ENCODE measurements around the gene S100PBP. TPM values are rescaled to one million over a fixed set of nuclear protein-coding genes. Genes with fewer than 3 reads are reported as not detected.

The S100PBP gene
- total and polyA plus RNA-seq, 2 donors (not counting 1 experiment from before 2014, with no cell fraction given), result 36.3 to 41.8 TPM

DNA sequence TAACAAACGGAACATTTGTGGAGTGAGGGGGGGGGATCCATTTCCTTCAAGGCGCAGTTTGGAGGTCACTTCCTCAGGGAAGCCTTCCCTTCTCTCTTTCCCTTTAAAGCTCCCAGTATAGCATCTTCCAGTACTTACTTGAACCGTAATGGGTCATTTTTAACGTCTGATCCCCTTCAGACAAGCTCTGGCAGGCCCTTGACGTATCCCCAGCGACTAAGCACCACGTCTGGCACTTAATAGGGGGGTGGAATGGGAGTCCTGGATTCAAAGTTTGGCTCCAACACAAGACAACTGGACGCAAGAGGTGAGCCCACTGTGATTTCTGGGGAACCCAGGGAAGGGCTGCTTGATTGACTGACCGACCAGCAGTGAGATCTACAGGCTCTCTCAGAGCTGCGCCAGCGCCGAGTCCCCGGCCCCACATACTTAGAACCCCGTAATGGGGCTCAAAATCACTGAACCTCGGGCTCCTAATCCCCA, 736 bp upstream of the S100PBP start:
- Histone ChIP-seq H3K4me1 (ENCODE audit: control insufficient read depth, extremely low read depth, insufficient read depth, low read length) (peaks cover 5% of the 10 kb centered on the region), H3K4me3 (replicated peaks in 1 of 4; ENCODE audit: control extremely low read depth in 1 of 4, insufficient read depth in 1 of 4, low read depth in 3 of 4, low read length in 4 of 4) (peak overlapping the region; percentile 65 to 100 (median 90)), H3K36me3 (ENCODE audit: control insufficient read depth, insufficient read depth, low read length) (no peaks in the 10 kb centered on the region), H3K9ac (ENCODE audit: insufficient read depth, low read length) (peak overlapping the region; percentile 78), H3K4me2 (ENCODE audit: extremely low read depth, insufficient read depth, low read length) (peak overlapping the region; percentile 89), H3K27ac (ENCODE audit: insufficient read depth, low read length) (peak overlapping the region; percentile 90), H4K20me1 (ENCODE audit: control insufficient read depth, extremely low read depth, insufficient read depth, low read length) (no peaks in the 10 kb centered on the region), H3K9me3 (ENCODE audit: control insufficient read depth, insufficient read depth, low read depth, low read length) (no peaks in the 10 kb centered on the region), H3K79me2 (ENCODE audit: control insufficient read depth, insufficient read depth, low read length) (peaks cover 84% of the 10 kb centered on the region), H3K27me3 (ENCODE audit: control insufficient read depth, insufficient read depth, low read length) (no peaks in the 10 kb centered on the region), H2AFZ (ENCODE audit: low read length) (no peak overlapping the region)
- DNase-seq (ENCODE audit: low read depth in 2 of 2), result peak; percentile 44
- TF ChIP-seq, protein P1, sequence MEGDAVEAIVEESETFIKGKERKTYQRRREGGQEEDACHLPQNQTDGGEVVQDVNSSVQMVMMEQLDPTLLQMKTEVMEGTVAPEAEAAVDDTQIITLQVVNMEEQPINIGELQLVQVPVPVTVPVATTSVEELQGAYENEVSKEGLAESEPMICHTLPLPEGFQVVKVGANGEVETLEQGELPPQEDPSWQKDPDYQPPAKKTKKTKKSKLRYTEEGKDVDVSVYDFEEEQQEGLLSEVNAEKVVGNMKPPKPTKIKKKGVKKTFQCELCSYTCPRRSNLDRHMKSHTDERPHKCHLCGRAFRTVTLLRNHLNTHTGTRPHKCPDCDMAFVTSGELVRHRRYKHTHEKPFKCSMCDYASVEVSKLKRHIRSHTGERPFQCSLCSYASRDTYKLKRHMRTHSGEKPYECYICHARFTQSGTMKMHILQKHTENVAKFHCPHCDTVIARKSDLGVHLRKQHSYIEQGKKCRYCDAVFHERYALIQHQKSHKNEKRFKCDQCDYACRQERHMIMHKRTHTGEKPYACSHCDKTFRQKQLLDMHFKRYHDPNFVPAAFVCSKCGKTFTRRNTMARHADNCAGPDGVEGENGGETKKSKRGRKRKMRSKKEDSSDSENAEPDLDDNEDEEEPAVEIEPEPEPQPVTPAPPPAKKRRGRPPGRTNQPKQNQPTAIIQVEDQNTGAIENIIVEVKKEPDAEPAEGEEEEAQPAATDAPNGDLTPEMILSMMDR (conservative IDR thresholded peaks at IDR 0.05 in 1 of 2, IDR thresholded peaks at IDR 0.05 in 1 of 2; ENCODE audit: low read depth in 1 of 2, low read length in 2 of 2), result no peak
- TF ChIP-seq EZH2 (IDR thresholded peaks at IDR 0.05; ENCODE audit: low read length, missing control alignments), result no peak

DNA sequence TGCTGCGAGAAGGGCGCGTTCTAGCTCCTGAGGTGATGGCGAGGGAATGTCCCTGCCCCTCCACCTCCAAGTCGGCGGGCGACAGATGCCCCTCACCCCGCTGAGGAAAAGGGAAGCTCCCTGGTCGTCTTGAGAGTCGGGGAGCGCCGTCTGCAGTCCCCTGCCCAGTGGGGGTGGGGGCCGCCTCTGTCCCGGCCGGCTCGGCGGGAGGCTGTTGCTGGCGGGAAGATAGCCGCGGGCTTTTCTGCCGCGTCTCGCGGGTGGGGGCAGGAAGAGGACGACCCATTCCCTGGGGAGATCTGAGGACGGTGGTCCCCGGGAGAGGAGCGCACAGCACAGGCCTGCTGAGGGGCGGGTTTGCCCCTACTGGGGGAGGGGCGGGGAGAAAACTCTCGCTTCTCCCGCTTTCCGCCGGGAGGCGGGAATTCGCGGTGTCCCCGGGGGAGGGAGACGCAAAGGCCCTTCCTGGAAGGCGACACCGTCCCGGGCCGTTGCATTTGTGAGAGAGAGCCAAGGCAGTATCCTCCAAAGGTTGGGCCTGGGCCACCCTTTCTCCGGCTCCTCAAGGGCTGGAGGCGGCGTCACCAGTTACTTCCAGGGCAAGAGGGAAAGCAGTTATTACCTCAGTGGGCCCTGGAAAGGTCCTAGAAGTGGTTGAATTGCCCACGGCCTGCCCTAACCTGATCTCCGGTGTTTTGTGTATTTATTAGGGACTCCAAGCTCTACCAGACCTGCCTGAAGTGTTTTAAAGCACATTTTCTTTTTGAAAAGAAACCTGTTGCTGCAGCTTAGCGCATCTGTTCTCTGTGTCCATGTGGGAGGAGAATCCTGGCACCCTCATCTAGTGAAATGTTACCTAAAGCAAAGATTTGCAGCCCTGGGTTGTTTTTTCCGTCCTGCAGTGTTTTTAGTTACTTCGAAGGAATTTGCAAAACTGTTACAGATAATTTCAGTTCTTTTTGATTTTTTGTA, 648 bp downstream of the S100PBP start:
- Histone ChIP-seq H3K9ac (ENCODE audit: insufficient read depth, low read length) (peak overlapping the region; percentile 78), H3K79me2 (ENCODE audit: control insufficient read depth, insufficient read depth, low read length) (peaks cover 72% of the 10 kb centered on the region), H3K4me3 (replicated peaks in 1 of 4; ENCODE audit: control extremely low read depth in 1 of 4, insufficient read depth in 1 of 4, low read depth in 3 of 4, low read length in 4 of 4) (peak overlapping the region; percentile 65 to 98 (median 68)), H3K36me3 (ENCODE audit: control insufficient read depth, insufficient read depth, low read length) (no peaks in the 10 kb centered on the region), H3K27ac (ENCODE audit: insufficient read depth, low read length) (peak overlapping the region; percentile 85), H3K4me2 (ENCODE audit: extremely low read depth, insufficient read depth, low read length) (peak overlapping the region; percentile 98), H2AFZ (ENCODE audit: low read length) (peak overlapping the region; percentile 77), H3K9me3 (ENCODE audit: control insufficient read depth, insufficient read depth, low read depth, low read length) (no peaks in the 10 kb centered on the region), H3K27me3 (ENCODE audit: control insufficient read depth, insufficient read depth, low read length) (no peaks in the 10 kb centered on the region), H3K4me1 (ENCODE audit: control insufficient read depth, extremely low read depth, insufficient read depth, low read length) (peaks cover 5% of the 10 kb centered on the region), H4K20me1 (ENCODE audit: control insufficient read depth, extremely low read depth, insufficient read depth, low read length) (no peaks in the 10 kb centered on the region)
- peak; percentile 40 to 57 for DNase-seq (ENCODE audit: low read depth in 2 of 2)
- TF ChIP-seq EZH2 (IDR thresholded peaks at IDR 0.05; ENCODE audit: low read length, missing control alignments), result no peak
- TF ChIP-seq, protein P1 (conservative IDR thresholded peaks at IDR 0.05 in 1 of 2, IDR thresholded peaks at IDR 0.05 in 1 of 2; ENCODE audit: low read depth in 1 of 2, low read length in 2 of 2), result no peak

DNA sequence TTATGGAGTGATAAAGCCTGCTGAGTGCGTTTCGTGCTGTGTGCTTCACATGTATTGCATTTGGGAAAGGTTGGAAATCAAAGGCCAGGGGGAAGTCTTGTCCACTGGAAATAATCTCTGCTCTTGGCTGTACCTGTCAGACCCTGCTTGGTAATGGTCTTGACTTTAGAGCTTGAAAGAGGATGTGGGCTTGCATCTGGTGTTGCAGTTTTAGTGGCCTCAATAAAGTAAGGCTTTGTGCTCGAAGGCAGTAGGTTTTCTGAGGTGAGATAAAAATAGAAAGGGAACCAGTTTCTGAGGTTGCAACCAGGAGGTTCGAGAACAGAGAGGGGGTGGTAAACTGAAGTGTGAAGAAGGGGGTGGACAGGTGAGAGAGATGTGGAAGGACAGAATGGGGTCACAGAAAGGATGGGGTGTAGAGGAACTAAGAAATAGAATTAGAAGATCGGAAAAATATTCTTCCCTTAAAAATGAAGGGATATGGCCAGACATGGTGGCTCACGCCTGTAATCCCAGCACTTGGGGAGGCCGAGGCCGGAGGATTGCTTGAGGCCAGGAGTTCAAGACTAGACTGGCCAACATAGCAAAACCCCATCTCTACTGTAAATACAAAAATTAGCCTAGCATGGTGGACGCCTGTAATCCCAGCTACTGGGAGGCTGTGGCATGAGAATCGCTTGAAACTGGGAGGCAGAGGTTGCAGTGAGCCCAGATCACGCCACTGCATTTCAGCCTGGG, 1.5 kb downstream of the S100PBP start:
- Histone ChIP-seq H3K4me3 (replicated peaks in 1 of 4; ENCODE audit: control extremely low read depth in 1 of 4, insufficient read depth in 1 of 4, low read depth in 3 of 4, low read length in 4 of 4) (peak overlapping the region; percentile 65 to 98 (median 68)), H3K9ac (ENCODE audit: insufficient read depth, low read length) (no peak overlapping the region), H3K9me3 (ENCODE audit: control insufficient read depth, insufficient read depth, low read depth, low read length) (no peaks in the 10 kb centered on the region), H3K27ac (ENCODE audit: insufficient read depth, low read length) (peak overlapping the region; percentile 85), H3K27me3 (ENCODE audit: control insufficient read depth, insufficient read depth, low read length) (no peaks in the 10 kb centered on the region), H4K20me1 (ENCODE audit: control insufficient read depth, extremely low read depth, insufficient read depth, low read length) (no peaks in the 10 kb centered on the region), H3K4me2 (ENCODE audit: extremely low read depth, insufficient read depth, low read length) (peak overlapping the region; percentile 98), H2AFZ (ENCODE audit: low read length) (no peak overlapping the region), H3K79me2 (ENCODE audit: control insufficient read depth, insufficient read depth, low read length) (peaks cover 63% of the 10 kb centered on the region), H3K36me3 (ENCODE audit: control insufficient read depth, insufficient read depth, low read length) (no peaks in the 10 kb centered on the region), H3K4me1 (ENCODE audit: control insufficient read depth, extremely low read depth, insufficient read depth, low read length) (peaks cover 5% of the 10 kb centered on the region)
- DNase-seq (ENCODE audit: low read depth in 2 of 2), result no peak
- TF ChIP-seq EZH2 (IDR thresholded peaks at IDR 0.05; ENCODE audit: low read length, missing control alignments), result no peak
- TF ChIP-seq, protein P1 (conservative IDR thresholded peaks at IDR 0.05 in 1 of 2, IDR thresholded peaks at IDR 0.05 in 1 of 2; ENCODE audit: low read depth in 1 of 2, low read length in 2 of 2), result no peak
